Lung (tissue), 12 donors: ENCODE results near the gene ADAMTS6. TPM values are rescaled to one million over a fixed set of nuclear protein-coding genes. Genes with fewer than 3 reads are reported as not detected.

ENCODE experiments used
- ATAC-seq: fragments of 200-7000 bp; cut with Tn5 transposase; one replicate; pipeline ENCODE4 v1.9.1; 2020; ENCODE audit warnings: moderate number of reproducible peaks; ENCODE audit not compliant: insufficient read depth, low FRiP score
- DNase-seq, 3 donors: peaks; one replicate each; pipeline ENCODE4 v3.0.0-alpha.2; 2013 to 2017
- H3K27ac ChIP-seq, 2 donors: one replicate each; pipeline ENCODE4 v1.5.1; 2013; ENCODE audit warnings: mild to moderate bottlenecking in 2 of 2, moderate library complexity in 2 of 2, control low read depth in 1 of 2, inconsistent platforms in 1 of 2, low read depth in 1 of 2, low read length in 1 of 2
- H3K27me3 ChIP-seq, 3 donors: one replicate each; pipeline ENCODE4 v1.5.1; 2013; ENCODE audit warnings: low read length in 2 of 3; ENCODE audit not compliant: control insufficient read depth in 3 of 3, insufficient read depth in 3 of 3
- H3K36me3 ChIP-seq, 4 donors: one replicate each; pipeline ENCODE4 v1.5.1; 2013; ENCODE audit warnings: low read length in 4 of 4, mild to moderate bottlenecking in 1 of 4, moderate library complexity in 1 of 4; ENCODE audit not compliant: control insufficient read depth in 4 of 4, insufficient read depth in 4 of 4
- H3K4me1 ChIP-seq, 5 donors: one replicate each; pipeline ENCODE4 v1.5.1; 2013; ENCODE audit warnings: low read length in 5 of 5, mild to moderate bottlenecking in 2 of 5, moderate library complexity in 1 of 5; ENCODE audit not compliant: control insufficient read depth in 5 of 5, insufficient read depth in 5 of 5
- H3K4me3 ChIP-seq: one replicate; pipeline ENCODE4 v1.5.1; 2013; ENCODE audit warnings: mild to moderate bottlenecking, control low read depth, moderate library complexity
- H3K9ac ChIP-seq, 2 donors: one replicate each; pipeline ENCODE4 v1.5.1; 2013; ENCODE audit warnings: low read length in 2 of 2, control low read depth in 1 of 2; ENCODE audit not compliant: insufficient read depth in 1 of 2
- H3K9me3 ChIP-seq, 4 donors: one replicate each; pipeline ENCODE4 v1.5.1; 2013; ENCODE audit warnings: low read length in 3 of 4, mild to moderate bottlenecking in 1 of 4, moderate library complexity in 1 of 4; ENCODE audit not compliant: control insufficient read depth in 4 of 4, insufficient read depth in 3 of 4
- WGBS, 2 donors: extraction: QIAGEN DNeasy Blood & Tissue Kit; methylation state at CpG; one replicate each; pipeline ENCODE4 v1.1.7; 2013; 5-methylcytosine and 5-hydroxymethylcytosine counted together
- polyA plus RNA-seq, 2 donors: library from polyadenylated mRNA; stranded (reverse); fragments of 200-250 nt; gene quantifications; one replicate each; pipeline ENCODE4 v1.2.1, GENCODE V29; 2013
- total RNA-seq, 2 donors: library from RNA; depleted of rRNA in 1 of 2; stranded (reverse); fragments of >200 nt in 1 of 2; gene quantifications; one replicate each; pipeline ENCODE4 v1.2.1, GENCODE V29; 2014 to 2021
- TF ChIP-seq, protein P1 (sequence below): IDR thresholded peaks from 2 replicates; pipeline ENCODE4 v1.5.1; 2012; ENCODE audit warnings: mild to moderate bottlenecking; ENCODE audit errors: control extremely low read depth, extremely low read depth
- donor health status: control.
- donor health status: control.
- donor health status: Bipolar disorder and iron deficiency.
- donor health status: healthy.
- donor health status: DM: yes; HTN: yes; CAD: no.

ADAMTS6 gene
- total and polyA plus RNA-seq, 4 donors: 0.19 to 16.8 (median 3.3) TPM

DNA sequence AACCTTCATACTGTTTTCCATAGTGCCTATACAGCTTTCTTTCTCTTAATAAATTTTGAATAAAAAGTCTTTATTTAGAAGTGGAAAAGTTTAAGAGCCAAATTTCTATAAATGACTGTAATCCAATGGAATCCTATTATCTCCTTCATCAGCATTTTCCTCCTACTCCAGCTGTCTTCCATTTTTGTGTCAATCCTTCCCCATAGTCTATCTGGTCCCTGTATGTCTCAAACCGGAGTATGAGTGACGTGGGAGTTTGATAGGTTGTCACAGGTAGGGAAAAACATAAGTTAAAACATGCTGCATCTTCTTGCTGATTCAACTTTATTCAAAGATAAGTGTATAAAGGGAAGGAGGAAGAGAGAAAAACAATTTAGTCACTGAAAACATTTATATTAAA lies 70.4 kb downstream of the ADAMTS6 start:
- no peak for DNase-seq
- Histone ChIP-seq H3K36me3 (peaks cover 0 to 4% (median 0%) of the 10 kb centered on the region in 4 donors), H3K4me1 (no peaks in the 10 kb centered on the region), H3K27ac (no peak overlapping the region), H3K27me3 (no peaks in the 10 kb centered on the region), H3K4me3 (no peak overlapping the region), H3K9ac (no peak overlapping the region), H3K9me3 (peaks cover 0 to 4% (median 0%) of the 10 kb centered on the region in 4 donors)
- ATAC-seq: no peak
- WGBS, 2 donors: 90 to 97% methylated on average over 2 of the region's 2 CpGs
- TF ChIP-seq, protein P1, sequence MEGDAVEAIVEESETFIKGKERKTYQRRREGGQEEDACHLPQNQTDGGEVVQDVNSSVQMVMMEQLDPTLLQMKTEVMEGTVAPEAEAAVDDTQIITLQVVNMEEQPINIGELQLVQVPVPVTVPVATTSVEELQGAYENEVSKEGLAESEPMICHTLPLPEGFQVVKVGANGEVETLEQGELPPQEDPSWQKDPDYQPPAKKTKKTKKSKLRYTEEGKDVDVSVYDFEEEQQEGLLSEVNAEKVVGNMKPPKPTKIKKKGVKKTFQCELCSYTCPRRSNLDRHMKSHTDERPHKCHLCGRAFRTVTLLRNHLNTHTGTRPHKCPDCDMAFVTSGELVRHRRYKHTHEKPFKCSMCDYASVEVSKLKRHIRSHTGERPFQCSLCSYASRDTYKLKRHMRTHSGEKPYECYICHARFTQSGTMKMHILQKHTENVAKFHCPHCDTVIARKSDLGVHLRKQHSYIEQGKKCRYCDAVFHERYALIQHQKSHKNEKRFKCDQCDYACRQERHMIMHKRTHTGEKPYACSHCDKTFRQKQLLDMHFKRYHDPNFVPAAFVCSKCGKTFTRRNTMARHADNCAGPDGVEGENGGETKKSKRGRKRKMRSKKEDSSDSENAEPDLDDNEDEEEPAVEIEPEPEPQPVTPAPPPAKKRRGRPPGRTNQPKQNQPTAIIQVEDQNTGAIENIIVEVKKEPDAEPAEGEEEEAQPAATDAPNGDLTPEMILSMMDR: no peak

DNA sequence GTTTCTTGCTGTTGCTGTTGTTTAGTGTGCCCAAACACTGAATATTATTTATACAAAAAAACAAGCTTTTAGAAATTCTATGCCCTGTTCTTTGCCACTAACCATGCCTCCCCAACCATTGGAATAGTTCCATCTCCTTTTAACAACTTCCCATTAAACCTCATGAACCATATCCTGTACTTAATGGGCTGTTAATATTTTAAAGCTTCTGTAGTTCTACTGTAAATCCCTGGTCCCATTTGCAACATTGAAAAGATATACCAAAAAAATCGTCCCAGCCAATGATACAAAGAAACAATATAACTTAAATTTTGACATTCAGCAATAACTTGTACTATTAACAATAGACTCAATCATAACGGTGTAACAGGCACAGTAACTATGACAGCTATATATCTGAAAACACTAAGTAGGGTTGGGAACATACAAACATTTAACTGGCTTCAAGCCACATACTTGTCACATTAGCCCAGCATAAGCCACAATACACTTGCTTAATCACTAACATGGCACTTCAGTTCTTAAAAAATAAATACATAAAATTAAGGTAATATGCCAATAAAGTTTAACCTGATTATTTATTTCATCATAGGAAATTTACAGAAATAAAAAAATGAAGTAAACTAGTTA lies 86.1 kb downstream of the ADAMTS6 start:
- peak in 2 of 3 donors; percentile 20 to 39 for DNase-seq
- Histone ChIP-seq H3K4me3 (no peak overlapping the region), H3K4me1 (peaks cover 0 to 22% (median 0%) of the 10 kb centered on the region in 5 donors), H3K27me3 (no peaks in the 10 kb centered on the region), H3K9me3 (no peaks in the 10 kb centered on the region), H3K27ac (no peak overlapping the region), H3K9ac (no peak overlapping the region), H3K36me3 (no peaks in the 10 kb centered on the region)
- ATAC-seq: no peak
- TF ChIP-seq, protein P1: no peak
- 50 to 66% methylated on average over 2 of the region's 2 CpGs for WGBS, 2 donors

DNA sequence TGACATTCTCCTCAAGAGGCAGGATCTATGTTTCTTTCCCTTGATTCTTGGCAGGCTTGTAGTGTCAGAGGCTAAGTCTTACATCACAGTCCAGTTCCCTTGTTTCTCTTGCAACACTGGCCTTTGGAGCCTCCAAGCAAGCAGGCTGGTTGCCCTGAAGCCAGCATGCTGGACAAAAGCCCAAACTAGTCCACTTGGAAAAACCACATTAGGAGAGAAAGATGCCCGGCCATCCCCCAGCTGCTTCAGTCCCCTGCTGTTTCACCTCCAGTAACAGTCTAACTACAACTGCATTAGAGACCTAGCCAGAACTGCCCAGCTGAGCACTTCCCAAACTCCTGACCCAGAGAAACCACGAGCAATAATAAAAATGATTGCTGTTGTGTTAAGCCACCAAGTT lies 87.6 kb downstream of the ADAMTS6 start:
- Histone ChIP-seq H3K9ac (no peak overlapping the region), H3K27me3 (no peaks in the 10 kb centered on the region), H3K9me3 (no peaks in the 10 kb centered on the region), H3K27ac (no peak overlapping the region), H3K4me1 (peaks cover 0 to 22% (median 0%) of the 10 kb centered on the region in 5 donors), H3K36me3 (no peaks in the 10 kb centered on the region), H3K4me3 (no peak overlapping the region)
- TF ChIP-seq, protein P1: no peak
- WGBS, 2 donors: 62 to 82% methylated on average over 2 of the region's 2 CpGs
- DNase-seq (peak; percentile 74 to 90 (median 88)), ATAC-seq (no peak)

DNA sequence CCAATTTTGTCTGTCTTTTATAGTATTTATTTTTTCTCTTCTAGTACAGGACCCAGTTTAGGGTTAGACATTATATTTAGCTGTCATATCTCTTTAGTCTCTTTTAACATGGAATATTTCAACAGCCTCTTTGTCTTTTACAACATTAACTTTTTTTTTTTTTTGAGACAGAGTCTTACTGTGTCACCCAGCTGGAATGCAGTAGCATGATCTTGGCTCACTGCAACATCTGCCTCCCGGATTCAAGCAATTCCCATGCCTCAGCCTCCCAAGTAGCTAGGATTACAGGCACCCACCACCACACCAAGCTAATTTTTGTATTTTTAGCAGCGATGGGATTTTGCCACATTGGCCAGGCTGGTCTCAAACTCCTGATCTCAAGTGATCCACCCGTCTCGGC lies 90.1 kb downstream of the ADAMTS6 start:
- ATAC-seq: no peak

More for the DNA sequence above, 90.1 kb downstream of the ADAMTS6 start:
- Histone ChIP-seq H3K36me3 (no peaks in the 10 kb centered on the region), H3K27me3 (no peaks in the 10 kb centered on the region), H3K4me3 (no peak overlapping the region), H3K9me3 (no peaks in the 10 kb centered on the region), H3K9ac (no peak overlapping the region), H3K4me1 (peaks cover 0 to 22% (median 0%) of the 10 kb centered on the region in 5 donors), H3K27ac (no peak overlapping the region)
- TF ChIP-seq, protein P1: no peak
- WGBS, 2 donors: 90 to 95% methylated on average over 4 of the region's 4 CpGs
- DNase-seq: no peak
